GM18505 (cell line): ENCODE results near the gene GOLM1.

ENCODE experiments used
- ATAC-seq: cut with Tn5 transposase; IDR thresholded peaks from one replicate; pipeline ENCODE4 v1.9.1; 2021; ENCODE audit not compliant: unreplicated experiment
- POLR2A ChIP-seq: IDR thresholded peaks from 4 replicates; pipeline ENCODE4 v1.6.1; 2011; ENCODE audit warnings: borderline replicate concordance; ENCODE audit not compliant: insufficient read depth, insufficient read length; ENCODE audit errors: extremely low read depth

GOLM1 gene

DNA sequence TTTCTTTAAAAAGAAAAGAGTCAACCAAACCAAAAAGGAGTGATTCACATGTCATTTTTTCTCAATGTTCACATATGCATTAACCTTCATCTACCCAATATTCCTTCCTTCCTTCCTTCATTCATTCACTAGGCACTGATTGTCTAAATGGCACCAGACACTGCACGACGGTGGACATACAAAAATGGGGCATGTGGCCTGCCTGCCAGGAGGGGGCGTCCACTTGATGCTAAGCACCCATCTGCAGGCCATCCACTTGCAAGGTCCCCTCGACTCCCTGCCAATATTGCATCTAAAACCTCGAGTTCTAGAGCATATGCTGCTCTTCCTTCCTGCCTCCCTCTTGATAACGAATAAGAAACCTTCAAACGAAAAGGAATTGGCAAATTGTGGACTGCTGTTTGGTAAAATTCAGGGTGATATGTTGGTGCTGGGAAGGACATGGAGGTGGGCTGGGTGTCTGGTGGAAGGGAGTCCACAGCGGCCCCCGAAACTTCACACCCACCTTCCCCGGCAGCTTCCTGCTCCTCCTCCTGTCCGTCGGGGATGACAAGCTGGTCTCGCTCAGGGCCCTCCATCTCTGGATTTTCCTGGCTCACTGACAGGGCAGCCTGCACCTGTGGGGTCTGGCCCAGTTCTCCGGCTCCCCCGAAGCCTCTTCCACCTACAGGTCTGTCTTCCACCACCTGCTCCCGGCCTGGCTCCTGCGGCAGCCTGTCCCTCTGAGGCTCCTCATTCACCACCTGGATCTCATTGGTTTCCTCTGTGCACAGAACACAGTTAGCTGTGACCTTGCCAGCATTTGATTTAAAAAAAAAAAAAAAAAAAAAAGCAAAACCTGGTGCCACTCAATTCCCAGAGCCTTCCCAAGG lies 64.3 kb downstream of the GOLM1 start:
- no peak for TF ChIP-seq POLR2A
- no peak for ATAC-seq

DNA sequence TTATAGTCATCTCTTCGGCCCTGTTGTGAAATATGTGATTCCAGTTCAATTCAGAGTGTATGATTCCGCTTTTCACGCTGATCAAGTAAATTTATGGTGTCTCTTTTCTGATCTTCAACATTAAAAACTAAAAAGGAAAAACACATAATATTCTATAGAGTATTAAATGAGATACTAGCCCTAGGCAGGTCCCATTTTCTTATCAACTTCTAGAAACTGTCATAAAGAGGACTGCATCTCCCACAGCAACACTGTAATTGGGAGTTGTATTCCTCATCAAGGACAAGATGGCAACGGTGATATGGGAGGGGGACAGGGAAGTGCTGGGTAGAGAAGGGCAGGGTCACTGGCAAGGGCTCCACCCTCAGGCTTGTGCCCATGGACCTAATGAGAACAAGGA lies 71.6 kb downstream of the GOLM1 start:
- no peak for TF ChIP-seq POLR2A
- ATAC-seq: no peak

DNA sequence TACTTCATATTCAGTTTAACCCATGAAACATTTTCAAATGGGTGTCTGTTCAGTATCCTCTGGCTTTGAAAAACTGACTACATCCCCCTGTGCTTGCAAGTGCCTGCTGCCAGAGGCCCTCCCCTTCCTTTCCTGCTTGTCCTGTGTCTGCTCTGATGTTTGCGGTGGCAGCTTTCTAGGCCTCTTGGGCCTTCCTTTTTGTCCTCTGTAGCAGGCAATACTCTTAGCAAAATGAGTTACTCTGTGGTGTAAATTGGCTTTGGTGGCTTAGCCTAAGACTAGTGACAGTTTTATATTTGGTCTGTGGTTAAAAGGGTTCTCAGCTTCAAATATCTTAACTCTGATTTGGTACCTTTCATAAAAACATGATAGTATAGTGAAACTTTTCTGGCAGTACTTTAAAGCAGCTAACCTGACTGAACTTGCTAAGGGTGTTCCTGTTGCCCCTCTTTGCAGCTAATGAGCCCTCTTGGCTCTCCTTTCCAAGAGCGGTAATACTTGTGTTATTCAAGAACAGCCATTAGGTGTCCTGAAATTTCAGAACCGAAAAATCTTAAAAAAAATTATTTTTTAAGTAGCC lies 76.6 kb downstream of the GOLM1 start:
- ATAC-seq: no peak
- TF ChIP-seq POLR2A: no peak

- TF ChIP-seq POLR2A: no peak
- ATAC-seq: no peak
Observed at GRCh38 chr9:86021166-86021565, 78.2 kb downstream of the GOLM1 start.

DNA sequence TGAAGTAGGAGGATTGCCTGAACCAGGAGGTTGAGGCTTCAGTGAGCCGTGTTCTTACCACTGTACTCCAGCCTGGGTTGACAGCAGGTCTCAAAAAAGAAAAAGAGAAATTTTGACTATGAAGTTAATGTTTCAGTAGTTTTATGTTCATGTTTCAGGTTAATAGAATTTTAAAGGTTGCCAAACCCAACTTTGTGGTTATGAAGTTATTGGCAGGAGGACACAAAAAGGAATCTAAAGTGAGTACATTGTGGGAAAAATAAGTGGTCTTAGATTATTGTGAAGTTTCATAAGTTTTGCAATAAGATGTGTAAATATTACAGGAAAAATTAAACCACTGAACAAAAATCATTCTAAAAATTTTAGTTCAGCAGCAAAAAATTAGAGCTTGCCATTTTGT lies 78.6 kb downstream of the GOLM1 start:
- TF ChIP-seq POLR2A: no peak
- ATAC-seq: no peak

DNA sequence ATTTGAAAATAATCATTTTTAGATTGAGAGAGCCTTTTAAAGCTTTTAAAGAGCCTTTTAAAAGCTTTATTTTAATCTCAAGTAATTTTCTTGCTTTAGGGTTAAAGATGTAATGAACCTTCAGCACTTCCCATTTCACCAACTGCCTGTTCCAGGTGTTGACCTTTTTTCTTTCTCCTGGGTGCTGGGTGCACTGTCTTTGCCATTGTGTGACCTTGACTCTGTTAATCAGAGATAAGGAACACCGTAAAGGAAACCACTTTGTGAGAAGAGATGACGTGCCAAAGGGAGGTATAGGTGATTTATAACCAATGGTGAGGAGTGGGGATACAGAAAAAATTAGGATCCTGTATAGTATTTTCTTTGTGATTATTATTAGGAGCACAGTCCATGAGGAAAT lies 90.2 kb downstream of the GOLM1 start:
- ATAC-seq: no peak
- TF ChIP-seq POLR2A: no peak

- no peak for TF ChIP-seq POLR2A
- no peak for ATAC-seq
Observed at GRCh38 chr9:86005253-86005775, 94.0 kb downstream of the GOLM1 start.

- no peak for ATAC-seq
- TF ChIP-seq POLR2A: no peak
Observed at GRCh38 chr9:85995599-85995998, 103.8 kb downstream of the GOLM1 start.

- no peak for TF ChIP-seq POLR2A
- ATAC-seq: no peak
Observed at GRCh38 chr9:85995097-85995496, 104.3 kb downstream of the GOLM1 start.

GRCh38 chr9:85994191-85994590 lies 105.2 kb downstream of the GOLM1 start:
- ATAC-seq: no peak

DNA sequence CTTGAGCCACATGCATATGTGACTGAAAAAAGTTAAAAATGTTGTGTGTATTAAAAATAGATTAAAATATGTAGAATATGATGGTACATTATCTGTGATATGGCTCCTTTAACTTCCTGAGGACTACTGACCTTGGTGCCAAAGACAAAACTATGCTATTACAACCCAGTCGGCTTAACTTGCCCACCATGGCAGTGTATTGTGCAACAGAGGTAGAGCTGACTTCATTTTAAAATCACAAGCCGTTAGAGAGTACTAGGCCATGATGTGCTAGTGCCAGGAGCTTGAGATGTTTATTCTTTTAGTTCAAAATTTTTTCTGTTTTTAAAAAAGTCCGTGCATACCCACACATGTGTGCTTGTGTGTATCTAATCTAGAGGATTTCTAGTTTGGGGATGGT lies 112.1 kb downstream of the GOLM1 start:
- TF ChIP-seq POLR2A: no peak
- no peak for ATAC-seq

More at GRCh38 chr9:85994191-85994590, 105.2 kb downstream of the GOLM1 start:
- TF ChIP-seq POLR2A: no peak

GRCh38 chr9:85984457-85984856 lies 114.9 kb downstream of the GOLM1 start:
- TF ChIP-seq POLR2A: no peak
- no peak for ATAC-seq

DNA sequence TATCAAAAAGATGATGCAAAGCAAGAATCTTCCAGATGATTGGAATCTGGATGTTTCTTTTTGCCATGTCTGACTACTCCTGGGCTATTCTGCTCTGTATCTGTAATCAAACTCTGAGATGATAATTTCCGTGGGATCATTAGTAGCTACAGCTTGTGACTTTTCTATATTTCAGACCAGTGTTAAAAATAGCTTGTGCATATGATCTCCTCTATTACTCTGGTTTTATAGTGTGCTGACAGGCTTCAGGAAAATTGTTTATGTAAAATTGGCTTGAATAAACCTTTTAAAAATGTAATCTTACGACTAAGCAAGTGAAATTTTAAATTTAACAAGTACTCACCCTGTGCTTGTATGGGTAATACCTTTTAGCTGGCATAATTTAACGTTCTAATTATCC lies 118.0 kb downstream of the GOLM1 start:
- TF ChIP-seq POLR2A: no peak
- ATAC-seq: no peak

DNA sequence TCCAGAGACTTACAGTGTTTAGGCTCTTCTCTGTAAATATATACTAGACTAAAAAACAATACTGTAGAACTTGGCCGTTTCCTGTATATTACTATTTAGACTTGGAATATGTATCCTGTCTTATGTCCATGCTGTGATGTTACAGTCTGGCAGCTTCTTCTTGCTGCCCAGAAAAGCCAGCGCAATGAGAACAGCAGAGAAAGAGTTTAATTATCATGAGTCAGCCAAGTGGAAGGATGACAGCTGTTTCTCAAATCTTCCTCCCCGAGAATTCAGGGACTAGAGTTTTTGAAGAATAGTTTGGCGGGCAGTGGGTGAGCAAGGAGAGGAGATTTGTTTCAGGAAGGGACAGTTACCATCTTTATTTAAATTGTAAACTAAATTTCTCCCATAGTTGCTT lies 120.9 kb downstream of the GOLM1 start:
- no peak for TF ChIP-seq POLR2A
- ATAC-seq: no peak
